ENCODE data around the gene INSIG1.

- TF ChIP-seq CTCF (IDR thresholded peaks at IDR 0.05 in 8 of 11, conservative IDR thresholded peaks at IDR 0.05 in 3 of 11) = no peak
- no peak for TF ChIP-seq POLR2AphosphoS5 (IDR thresholded peaks at IDR 0.05)
Observed at GRCh38 chr7:155276042-155276799, 21.5 kb upstream of the INSIG1 start.
